D721Med (cell line): ENCODE data around the gene SORL1.

Experiments
- DNase-seq: peaks from one replicate; pipeline ENCODE4 v3.0.0; 2011; ENCODE audit warnings: low spot score; ENCODE audit not compliant: insufficient read length
- FAIRE-seq: peaks from 2 replicates; lab custom pipeline; 2011; peaks lifted over from hg19 to GRCh38; lab: Jason Lieb, UNC
- TF ChIP-seq, protein P1 (sequence below): IDR thresholded peaks from 2 replicates; pipeline ENCODE4 v1.5.1; 2012; ENCODE audit warnings: mild to moderate bottlenecking, control low read depth; ENCODE audit not compliant: insufficient read depth; ENCODE audit errors: missing control alignments

Gene SORL1

DNA sequence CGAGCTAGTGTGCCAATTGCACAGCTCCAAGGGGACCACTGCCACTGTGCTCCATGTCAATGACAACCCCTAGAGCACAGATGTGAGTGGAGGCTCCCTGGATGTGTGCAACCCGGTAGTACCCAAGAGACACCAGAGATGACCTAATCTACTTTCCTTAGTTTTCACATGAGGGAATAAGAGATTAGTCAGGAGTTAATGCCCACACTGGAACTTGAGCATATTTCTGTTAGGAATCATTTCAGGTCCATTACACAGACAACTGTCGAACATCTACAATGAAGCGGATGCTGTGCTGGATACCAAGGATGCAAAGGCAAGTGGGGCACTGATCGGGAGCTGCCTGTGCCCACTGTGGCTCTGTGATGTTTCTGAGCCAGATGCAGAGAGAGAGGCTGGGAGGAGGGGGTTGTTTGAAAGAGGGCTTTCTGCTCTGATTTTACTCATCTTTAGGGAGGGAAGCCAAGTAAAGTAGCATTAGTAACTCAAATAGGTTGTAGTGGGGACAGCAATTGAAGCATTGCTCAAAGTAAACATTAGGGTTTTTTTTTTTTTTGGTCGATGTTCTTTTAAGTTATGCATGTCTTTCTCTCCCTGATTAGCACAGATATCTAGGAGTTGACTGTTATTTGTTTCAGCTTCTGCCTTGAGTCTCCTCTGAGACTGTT lies 83.1 kb downstream of the SORL1 start:
- no peak for DNase-seq
- TF ChIP-seq, protein P1, sequence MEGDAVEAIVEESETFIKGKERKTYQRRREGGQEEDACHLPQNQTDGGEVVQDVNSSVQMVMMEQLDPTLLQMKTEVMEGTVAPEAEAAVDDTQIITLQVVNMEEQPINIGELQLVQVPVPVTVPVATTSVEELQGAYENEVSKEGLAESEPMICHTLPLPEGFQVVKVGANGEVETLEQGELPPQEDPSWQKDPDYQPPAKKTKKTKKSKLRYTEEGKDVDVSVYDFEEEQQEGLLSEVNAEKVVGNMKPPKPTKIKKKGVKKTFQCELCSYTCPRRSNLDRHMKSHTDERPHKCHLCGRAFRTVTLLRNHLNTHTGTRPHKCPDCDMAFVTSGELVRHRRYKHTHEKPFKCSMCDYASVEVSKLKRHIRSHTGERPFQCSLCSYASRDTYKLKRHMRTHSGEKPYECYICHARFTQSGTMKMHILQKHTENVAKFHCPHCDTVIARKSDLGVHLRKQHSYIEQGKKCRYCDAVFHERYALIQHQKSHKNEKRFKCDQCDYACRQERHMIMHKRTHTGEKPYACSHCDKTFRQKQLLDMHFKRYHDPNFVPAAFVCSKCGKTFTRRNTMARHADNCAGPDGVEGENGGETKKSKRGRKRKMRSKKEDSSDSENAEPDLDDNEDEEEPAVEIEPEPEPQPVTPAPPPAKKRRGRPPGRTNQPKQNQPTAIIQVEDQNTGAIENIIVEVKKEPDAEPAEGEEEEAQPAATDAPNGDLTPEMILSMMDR = no peak
- FAIRE-seq = no peak

DNA sequence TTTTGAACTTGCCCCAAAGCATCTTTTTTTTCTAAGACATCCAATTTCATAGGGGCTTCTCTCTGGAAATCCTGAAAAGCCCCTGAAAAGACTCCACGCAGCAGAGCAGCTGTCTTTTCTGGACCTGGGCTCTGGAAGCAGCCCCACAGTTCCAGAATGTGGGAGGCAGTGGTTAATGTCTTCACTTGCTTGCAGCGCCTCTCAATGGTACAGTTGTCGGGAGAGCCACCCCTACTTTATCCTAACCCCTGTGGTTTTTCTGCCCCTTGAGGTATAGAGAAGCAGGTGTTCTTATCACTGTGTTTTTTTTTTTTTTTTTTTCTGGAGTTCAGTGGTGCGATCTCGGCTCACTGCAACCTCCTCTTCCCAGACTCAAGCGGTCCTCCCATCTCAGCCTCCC lies 84.0 kb downstream of the SORL1 start:
- TF ChIP-seq, protein P1 = no peak
- FAIRE-seq (no peak), DNase-seq (no peak)

DNA sequence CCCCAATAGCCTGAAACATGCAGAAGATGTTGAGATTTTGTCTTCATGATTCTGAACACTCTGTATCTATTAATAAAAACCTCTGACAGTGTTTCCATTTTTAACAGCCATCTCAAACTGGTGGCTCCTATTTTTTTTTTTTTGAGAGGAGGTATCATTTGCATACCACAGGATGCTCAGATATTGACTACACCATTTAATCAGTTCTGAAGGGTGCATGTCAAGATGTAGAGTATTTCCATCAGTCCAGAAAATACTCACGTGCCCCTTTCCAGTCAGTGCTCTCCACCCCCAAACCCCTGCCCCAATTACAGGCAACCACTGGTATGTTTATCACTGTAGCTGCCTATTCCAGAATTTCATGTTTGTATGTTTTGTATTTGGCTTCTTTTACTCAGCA lies 85.9 kb downstream of the SORL1 start:
- TF ChIP-seq, protein P1 = no peak
- FAIRE-seq (no peak), DNase-seq (no peak)

GRCh38 chr11:121539000-121539399 lies 86.9 kb downstream of the SORL1 start:
- DNase-seq = no peak
- no peak for FAIRE-seq

DNA sequence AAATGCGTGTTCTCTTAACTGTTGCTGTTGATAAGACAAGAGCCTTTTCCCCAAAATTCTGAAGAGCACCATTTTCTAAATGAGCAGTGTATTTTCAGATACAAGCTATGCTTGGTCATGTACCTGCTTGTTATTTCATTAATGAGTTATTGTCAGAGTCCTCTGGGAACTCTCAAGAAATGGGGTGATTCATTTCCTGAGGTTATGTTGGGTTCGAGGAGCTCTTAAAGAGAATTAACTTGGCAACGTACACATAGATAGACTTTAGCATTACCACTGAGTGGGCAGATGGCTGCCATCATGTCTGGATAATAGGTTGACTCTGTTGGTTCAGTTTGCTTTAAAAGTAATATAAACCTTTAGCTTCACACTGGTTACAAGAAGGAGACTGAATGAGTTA lies 88.5 kb downstream of the SORL1 start:
- TF ChIP-seq, protein P1 = no peak
- no peak for DNase-seq
- FAIRE-seq = no peak

More at GRCh38 chr11:121539000-121539399, 86.9 kb downstream of the SORL1 start:
- TF ChIP-seq, protein P1 = no peak

GRCh38 chr11:121543836-121544380 lies 91.8 kb downstream of the SORL1 start:
- FAIRE-seq = no peak
- DNase-seq = no peak
- TF ChIP-seq, protein P1 = no peak

DNA sequence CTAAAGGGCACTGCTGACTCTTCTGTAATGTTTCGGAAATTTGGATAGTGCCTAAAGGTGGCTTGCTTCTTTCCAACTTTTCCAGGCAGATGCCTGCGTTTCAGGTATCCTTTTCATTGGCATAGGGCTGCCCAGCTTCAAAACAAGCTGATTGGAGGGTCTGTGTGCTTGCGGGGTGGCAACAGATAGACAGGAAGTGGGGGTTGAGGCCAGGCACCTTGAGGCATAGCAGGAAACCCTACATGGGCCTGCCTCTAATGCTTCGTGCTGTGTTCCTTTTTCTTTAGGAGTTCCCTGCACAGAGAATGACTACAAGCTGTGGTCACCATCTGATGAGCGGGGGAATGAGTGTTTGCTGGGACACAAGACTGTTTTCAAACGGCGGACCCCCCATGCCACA lies 92.8 kb downstream of the SORL1 start:
- DNase-seq = no peak
- TF ChIP-seq, protein P1 = no peak
- FAIRE-seq = no peak
